MV-4-11 (cell line): ENCODE measurements around the gene RNF215.
"Not testable (repeated sequence)": the region's sequence is repeated elsewhere in the genome, so short reads cannot be mapped to it uniquely, and the experiment has no call there.

ENCODE experiments used
- DNase-seq: peaks from one replicate; lab custom pipeline; 2025; lab: John Stamatoyannopoulos, UW

RNF215 gene

GRCh38 chr22:30420347-30421125 lies 33.3 kb upstream of the RNF215 start:
- no peak for DNase-seq

DNA sequence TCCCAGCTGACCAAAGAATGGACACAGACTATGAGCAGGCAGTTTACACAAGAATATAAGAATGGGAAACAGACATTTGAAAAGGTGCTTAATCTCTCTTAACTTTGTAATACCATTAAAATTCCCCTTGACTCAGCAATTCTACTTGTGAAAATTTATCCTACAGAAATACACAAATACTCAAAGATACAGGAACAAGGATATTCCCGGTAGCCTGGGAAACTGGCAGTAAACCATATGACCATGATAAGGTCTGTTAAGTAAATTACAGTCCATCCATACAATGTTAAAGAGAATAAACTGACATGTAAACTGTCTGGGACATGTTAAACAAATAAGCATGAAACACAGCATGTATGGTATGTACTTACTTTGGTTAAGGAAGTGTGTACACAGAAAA lies 29.6 kb upstream of the RNF215 start:
- no peak for DNase-seq

DNA sequence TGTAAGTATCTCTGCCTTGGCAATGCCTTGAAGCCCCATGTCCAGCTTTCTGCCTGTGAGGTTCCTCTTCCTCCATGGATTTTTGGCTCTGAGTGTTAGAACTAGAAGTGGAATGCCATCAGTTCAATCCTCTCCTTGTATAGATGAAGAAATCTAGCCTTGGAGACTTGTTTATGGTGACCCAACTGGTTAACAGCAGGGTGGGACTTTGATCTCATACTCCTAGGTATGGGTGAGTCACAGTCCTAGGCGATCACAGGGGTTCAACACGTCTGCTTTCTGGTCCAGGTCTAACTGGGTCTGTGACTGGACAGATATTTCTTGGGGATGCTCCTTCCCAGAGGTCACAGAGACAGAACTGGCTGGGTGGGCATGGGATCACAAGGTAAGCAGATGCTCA lies 29.2 kb upstream of the RNF215 start:
- no peak for DNase-seq

GRCh38 chr22:30414525-30415047 lies 27.4 kb upstream of the RNF215 start:
- DNase-seq: no peak

- no peak for DNase-seq
Measured at GRCh38 chr22:30413745-30414524, 26.7 kb upstream of the RNF215 start.

- DNase-seq: no peak
Measured at GRCh38 chr22:30413001-30413400, 25.8 kb upstream of the RNF215 start.

- no peak for DNase-seq
Measured at GRCh38 chr22:30411780-30412179, 24.6 kb upstream of the RNF215 start.

DNA sequence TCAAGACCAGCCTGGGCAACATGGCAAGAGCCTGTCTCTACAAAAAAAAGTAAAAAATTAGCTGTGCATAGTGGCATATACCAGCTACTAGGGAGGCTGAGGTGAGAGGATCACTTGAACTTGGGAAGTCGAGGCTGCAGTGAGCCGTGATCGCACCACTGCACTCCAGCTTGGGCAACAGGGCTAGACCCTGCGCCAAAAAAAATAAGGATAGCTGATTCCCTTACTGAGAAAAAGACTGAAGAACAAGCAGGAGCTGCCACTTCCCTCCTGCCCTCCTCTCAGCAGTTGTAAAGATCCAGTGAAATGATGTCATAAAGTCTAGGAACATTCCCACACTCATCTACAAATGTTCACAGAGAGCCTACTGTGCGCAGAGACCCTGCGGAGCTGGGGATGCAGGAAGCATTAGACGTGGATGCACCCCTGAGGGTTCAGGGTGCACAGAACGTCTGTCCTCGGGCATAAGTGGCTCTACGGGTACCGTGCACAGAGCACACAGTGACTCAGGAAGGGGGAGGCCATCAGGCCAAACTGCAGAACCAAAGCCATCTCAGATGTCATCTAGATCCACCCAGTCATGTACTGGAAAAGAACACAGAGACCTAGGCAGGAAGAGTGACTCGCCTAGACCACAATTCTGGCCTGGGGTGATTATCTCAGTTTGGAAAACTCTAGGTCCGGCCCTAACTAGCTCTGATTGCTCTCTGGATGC lies 21.3 kb upstream of the RNF215 start:
- DNase-seq: peak; percentile 44

- no peak for DNase-seq
Measured at GRCh38 chr22:30406400-30406799, 19.2 kb upstream of the RNF215 start.

DNA sequence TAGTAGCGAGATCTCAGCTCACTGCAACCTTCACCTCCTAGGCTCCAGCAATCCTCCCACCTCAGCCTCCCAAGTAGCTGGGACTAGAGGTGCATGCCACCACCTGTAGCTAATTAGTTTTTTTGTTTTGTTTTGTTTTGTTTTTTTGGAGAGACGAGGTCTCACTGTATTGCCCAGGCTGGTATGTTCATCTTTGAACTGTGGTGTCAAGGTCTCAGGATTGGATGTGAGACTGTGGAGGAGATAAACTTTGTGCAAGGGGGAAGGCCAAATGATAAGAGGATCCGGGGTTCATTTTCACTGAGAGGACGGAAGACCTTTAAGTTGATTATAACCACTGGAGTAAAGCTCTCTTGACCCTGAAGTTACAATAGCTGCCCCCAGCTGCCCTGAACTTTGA lies 18.5 kb upstream of the RNF215 start:
- no peak for DNase-seq

- no peak for DNase-seq
Measured at GRCh38 chr22:30404307-30404706, 17.1 kb upstream of the RNF215 start.

GRCh38 chr22:30402766-30403104 lies 15.5 kb upstream of the RNF215 start:
- DNase-seq: not testable (repeated sequence)

- no peak for DNase-seq
Measured at GRCh38 chr22:30402028-30402765, 15.0 kb upstream of the RNF215 start.

DNA sequence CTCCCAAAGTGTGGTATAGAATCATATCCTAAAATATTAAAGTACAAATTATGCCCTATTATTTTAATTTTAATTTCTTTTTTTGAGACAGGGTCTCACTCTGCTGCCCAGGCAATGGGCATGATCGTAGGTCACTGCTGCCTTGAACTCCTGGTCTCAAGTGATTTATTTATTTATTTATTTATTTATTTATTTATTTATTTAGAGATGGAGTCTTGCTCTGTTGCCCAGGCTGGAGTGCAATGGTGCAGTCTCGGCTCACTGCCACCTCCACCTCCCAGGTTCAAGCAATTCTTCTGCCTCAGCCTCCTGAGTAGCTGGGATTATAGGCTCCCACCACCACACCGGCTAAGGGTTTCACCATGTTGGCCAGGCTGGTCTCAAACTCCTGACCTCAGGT lies 13.8 kb upstream of the RNF215 start:
- not testable (repeated sequence) for DNase-seq

- no peak for DNase-seq
Measured at GRCh38 chr22:30400159-30400558, 12.9 kb upstream of the RNF215 start.

DNA sequence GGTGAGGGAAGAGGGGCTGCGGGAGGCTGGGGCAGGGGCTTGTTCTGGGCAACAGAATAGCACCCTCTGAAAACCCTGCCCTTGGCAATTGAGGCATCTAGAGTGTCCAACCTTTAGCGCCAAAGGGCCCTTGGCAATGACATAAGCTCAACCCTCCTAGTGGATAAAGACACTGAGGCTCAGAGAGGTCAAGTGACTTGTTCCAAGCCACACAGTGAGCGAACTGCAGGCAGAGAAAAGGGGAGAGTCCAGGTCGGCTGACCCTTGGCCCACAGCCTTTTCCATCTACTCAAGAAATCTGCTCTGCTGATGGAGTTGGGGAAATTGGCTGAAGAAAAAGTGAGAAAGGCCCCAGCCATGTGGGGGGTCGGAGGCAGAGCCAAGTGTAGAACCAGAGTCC lies 12.5 kb upstream of the RNF215 start:
- no peak for DNase-seq

- no peak for DNase-seq
Measured at GRCh38 chr22:30398685-30399680, 11.8 kb upstream of the RNF215 start.

- DNase-seq: no peak
Measured at GRCh38 chr22:30397656-30398635, 10.7 kb upstream of the RNF215 start.

DNA sequence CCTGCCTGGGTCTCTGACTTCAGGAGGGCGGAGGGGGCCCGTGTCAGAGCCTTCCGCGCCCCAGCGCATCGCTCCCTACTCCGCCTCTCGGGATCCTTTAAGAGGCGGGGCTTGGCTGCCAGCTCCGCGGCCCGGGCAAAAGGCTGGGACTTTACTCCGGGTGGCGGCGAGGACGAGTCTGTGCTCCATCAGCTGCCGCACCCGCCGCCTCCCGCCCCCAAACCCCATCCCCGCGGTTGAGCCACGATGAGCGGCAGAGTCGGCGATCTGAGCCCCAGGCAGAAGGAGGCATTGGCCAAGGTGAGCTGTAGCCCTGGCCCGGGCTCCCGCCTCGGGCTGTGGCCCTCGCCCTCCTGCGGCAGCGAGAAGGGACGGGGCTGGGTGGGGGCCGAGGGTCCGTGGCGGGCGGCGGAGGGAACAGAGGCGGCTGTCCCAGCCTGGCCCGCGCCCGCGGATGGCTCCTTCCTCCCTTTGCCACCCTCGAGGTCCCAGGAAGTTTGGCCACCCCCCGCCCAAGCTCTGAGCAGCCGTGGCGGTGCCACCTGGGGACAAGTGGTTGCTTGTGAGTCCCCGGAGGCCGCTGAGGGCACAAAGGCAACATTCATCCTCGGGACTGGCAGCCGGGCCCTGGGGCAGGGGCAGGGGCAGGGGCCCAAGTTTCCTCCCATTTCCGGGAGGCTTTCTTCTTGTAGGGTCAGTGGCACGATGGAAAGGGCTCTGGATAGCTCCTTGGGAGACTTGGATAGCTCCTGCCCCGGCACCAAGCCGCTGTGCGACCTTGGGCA lies 9.9 kb upstream of the RNF215 start, which contains the start of gene SEC14L2:
Gene SEC14L2 (plus strand): TSS at position 148 of the 785 bp plus-strand sequence. CDS start 99 bp downstream, at position 247.
- DNase-seq: no peak
